Muscle of leg (tissue), 16 donors: ENCODE data around the gene PTN. TPM values are rescaled to one million over a fixed set of nuclear protein-coding genes. Genes with fewer than 3 reads are reported as not detected.

Experiments
- DNase-seq: peaks from one replicate; pipeline ENCODE4 v3.0.0; 2013
- H3K27ac ChIP-seq: one replicate; pipeline ENCODE4 v1.5.1; 2013; ENCODE audit warnings: mild to moderate bottlenecking, low read length, control low read depth
- H3K27me3 ChIP-seq: one replicate; pipeline ENCODE4 v1.6.1; 2013; ENCODE audit warnings: low read length; ENCODE audit not compliant: control insufficient read depth, insufficient read depth
- H3K36me3 ChIP-seq: one replicate; pipeline ENCODE4 v1.6.1; 2013; ENCODE audit warnings: low read length; ENCODE audit not compliant: control insufficient read depth, insufficient read depth
- H3K4me1 ChIP-seq: one replicate; pipeline ENCODE4 v1.6.1; 2013; ENCODE audit warnings: low read length; ENCODE audit not compliant: control insufficient read depth, insufficient read depth
- H3K4me3 ChIP-seq: one replicate; pipeline ENCODE4 v1.5.1; 2013; ENCODE audit warnings: low read length, control low read depth
- H3K9me3 ChIP-seq: replicated peaks from 2 replicates; pipeline ENCODE4 v1.6.1; 2013; ENCODE audit warnings: low read depth, low read length; ENCODE audit not compliant: control insufficient read depth
- WGBS: methylation state at CpG from one replicate; pipeline ENCODE4 v1.1.5; 2013; ENCODE audit warnings: missing lambda C conversion rate; ENCODE audit not compliant: insufficient coverage; 5-methylcytosine and 5-hydroxymethylcytosine counted together
- long read RNA-seq, 11 donors: transcript quantifications; one replicate each; lab custom pipeline, GENCODE V29; 2026
- polyA plus RNA-seq, 8 donors: library from polyadenylated mRNA; unstranded; fragments of 120-200 nt; gene quantifications; one replicate each; pipeline versions ENCODE4 v1.2.1 to v1.2.3, GENCODE V29; 2013; ENCODE audit warnings: inconsistent platforms in 1 of 8, low replicate concordance in 1 of 8; ENCODE audit not compliant: insufficient read length in 8 of 8, insufficient read depth in 1 of 8
- total RNA-seq: library from RNA; stranded (reverse); fragments of 120-200 nt; gene quantifications from one replicate; pipeline ENCODE4 v1.2.4, GENCODE V29; 2013

The PTN gene, protein sequence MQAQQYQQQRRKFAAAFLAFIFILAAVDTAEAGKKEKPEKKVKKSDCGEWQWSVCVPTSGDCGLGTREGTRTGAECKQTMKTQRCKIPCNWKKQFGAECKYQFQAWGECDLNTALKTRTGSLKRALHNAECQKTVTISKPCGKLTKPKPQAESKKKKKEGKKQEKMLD
- total RNA-seq: 73.8 TPM
- 100 to 1,000 TPM in 4 of 8 donors, 10 to 100 TPM in 4; 61.2 to 189 (median 101) TPM for polyA plus RNA-seq
- long read RNA-seq, donor 1, transcript PTN-201 (5 exons, 1,614 nt): major isoform, 18 of 18 reads
- long read RNA-seq, donor 1, partial matches to known transcripts: 0 of 18 reads
- long read RNA-seq, donor 1, other reads (novel, unspliced or antisense): 0 of 18 reads
- long read RNA-seq, donor 2, partial matches to known transcripts: 0 of 2 reads
- long read RNA-seq, donor 2, other reads (novel, unspliced or antisense): 0 of 2 reads
- long read RNA-seq, donor 3, transcript PTN-201 (5 exons, 1,614 nt): major isoform, 15 of 20 reads
- long read RNA-seq, donor 3, partial matches to known transcripts: 5 of 20 reads
- long read RNA-seq, donor 3, other reads (novel, unspliced or antisense): 0 of 20 reads
- long read RNA-seq, donor 4, transcript PTN-201 (5 exons, 1,614 nt): major isoform, 31 of 59 reads
- long read RNA-seq, donor 4, partial matches to known transcripts: 27 of 59 reads
- long read RNA-seq, donor 4, other reads (novel, unspliced or antisense): 0 of 59 reads
- long read RNA-seq, donor 5, transcript PTN-201 (5 exons, 1,614 nt): major isoform, 131 of 245 reads
- long read RNA-seq, donor 5, partial matches to known transcripts: 90 of 245 reads
- long read RNA-seq, donor 5, other reads (novel, unspliced or antisense): 22 of 245 reads
- long read RNA-seq, donor 6, transcript PTN-201 (5 exons, 1,614 nt): major isoform, 39 of 93 reads
- long read RNA-seq, donor 6, partial matches to known transcripts: 54 of 93 reads
- long read RNA-seq, donor 6, other reads (novel, unspliced or antisense): 0 of 93 reads
- long read RNA-seq, donor 7, transcript PTN-201 (5 exons, 1,614 nt): major isoform, 72 of 168 reads
- long read RNA-seq, donor 7, partial matches to known transcripts: 79 of 168 reads
- long read RNA-seq, donor 7, other reads (novel, unspliced or antisense): 17 of 168 reads
- long read RNA-seq, donor 8, transcript PTN-201 (5 exons, 1,614 nt): major isoform, 30 of 135 reads
- long read RNA-seq, donor 8, partial matches to known transcripts: 105 of 135 reads
- long read RNA-seq, donor 8, other reads (novel, unspliced or antisense): 0 of 135 reads
- long read RNA-seq, donor 9, transcript PTN-201 (5 exons, 1,614 nt): major isoform, 34 of 78 reads
- long read RNA-seq, donor 9, partial matches to known transcripts: 44 of 78 reads
- long read RNA-seq, donor 9, other reads (novel, unspliced or antisense): 0 of 78 reads
- long read RNA-seq, donor 10, transcript PTN-201 (5 exons, 1,614 nt): major isoform, 40 of 99 reads
- long read RNA-seq, donor 10, partial matches to known transcripts: 59 of 99 reads
- long read RNA-seq, donor 10, other reads (novel, unspliced or antisense): 0 of 99 reads
- long read RNA-seq, donor 11, transcript PTN-201 (5 exons, 1,614 nt): major isoform, 39 of 90 reads
- long read RNA-seq, donor 11, partial matches to known transcripts: 45 of 90 reads
- long read RNA-seq, donor 11, other reads (novel, unspliced or antisense): 6 of 90 reads

DNA sequence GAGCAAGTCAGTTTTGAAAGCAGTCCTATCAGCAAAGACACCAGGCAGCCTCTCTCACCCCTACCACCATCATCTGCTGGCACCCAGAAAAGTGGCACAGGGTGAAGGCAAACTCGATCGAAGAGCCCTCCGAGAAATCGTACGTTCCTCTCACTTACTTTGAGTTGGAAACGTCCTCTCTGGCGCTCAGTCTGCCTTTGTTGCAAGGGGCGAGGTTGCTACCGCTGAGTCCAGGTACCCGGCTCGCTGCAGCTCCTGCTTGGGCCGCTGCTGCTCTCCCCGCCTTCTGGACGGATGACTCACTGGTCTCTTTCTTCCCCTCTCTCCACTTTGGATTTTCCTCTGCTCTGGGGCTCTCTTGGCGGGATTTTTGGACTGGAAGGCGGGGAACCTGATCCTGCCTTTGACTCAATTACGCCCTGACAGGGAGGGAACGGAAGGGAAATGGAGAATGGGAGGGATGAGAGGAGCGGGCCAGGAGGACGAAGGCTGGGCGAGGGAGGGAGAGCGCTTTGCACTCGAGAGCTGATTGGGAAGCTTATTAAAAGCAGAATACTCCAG lies at the start of gene PTN:
TSS of gene PTN (minus strand) at position 453 of the 561 bp plus-strand sequence. CDS start 88,760 bp downstream, outside the sequence.
- Histone ChIP-seq H3K27me3 (peaks cover 5% of the 10 kb centered on the region), H3K4me1 (peaks cover 10% of the 10 kb centered on the region), H3K9me3 (peaks cover 3% of the 10 kb centered on the region), H3K36me3 (no peaks in the 10 kb centered on the region), H3K4me3 (peak within 1 kb of the TSS; percentile 67), H3K27ac (peak within 1 kb of the TSS; percentile 76)
- peak; percentile 96 for DNase-seq
- under 1% methylated on average over 16 of the region's 23 CpGs for WGBS

DNA sequence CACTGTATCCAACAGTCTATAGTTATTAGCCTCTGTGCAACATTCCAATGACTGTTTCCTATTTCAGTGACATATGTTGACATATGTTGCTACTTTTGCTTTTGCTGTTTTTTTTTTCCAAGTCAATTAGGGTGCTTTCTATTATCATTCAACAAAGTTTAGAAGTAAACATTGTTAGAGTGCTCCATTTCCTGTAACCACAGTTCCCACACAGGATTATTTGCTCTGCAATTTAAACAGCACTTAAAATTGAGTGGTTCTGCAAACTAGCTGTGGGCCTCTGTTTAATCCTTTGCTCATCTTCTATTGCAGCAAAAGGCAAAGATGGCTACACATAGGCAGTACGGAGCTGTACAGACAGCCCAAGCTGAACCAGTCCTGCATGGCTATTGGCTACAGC lies 46.5 kb upstream of the PTN start:
- Histone ChIP-seq H3K27me3 (no peaks in the 10 kb centered on the region), H3K4me1 (no peaks in the 10 kb centered on the region), H3K9me3 (no peaks in the 10 kb centered on the region), H3K4me3 (no peak overlapping the region), H3K27ac (no peak overlapping the region), H3K36me3 (no peaks in the 10 kb centered on the region)
- no peak for DNase-seq
- WGBS: 100% methylated on average over 1 of the region's 1 CpG

DNA sequence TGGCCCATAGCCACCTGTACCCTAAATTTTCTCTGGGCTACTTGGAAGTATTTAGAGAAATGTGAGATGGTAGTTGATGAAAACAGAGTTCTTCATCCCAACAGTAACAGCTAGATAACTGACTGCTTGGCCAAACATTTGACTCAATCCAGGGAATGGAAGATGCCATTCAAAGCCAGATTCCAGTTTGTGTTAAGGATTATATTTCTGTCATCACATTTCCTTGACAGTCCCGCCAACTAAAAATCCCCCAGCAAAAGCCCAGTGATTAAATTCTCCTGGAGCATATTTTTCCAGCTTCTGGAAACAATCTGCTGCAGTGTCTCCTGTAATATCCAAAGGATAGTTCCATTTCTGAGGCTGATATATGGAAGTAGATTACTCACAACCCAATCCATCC lies 45.4 kb upstream of the PTN start:
- Histone ChIP-seq H3K4me3 (no peak overlapping the region), H3K9me3 (no peaks in the 10 kb centered on the region), H3K27me3 (no peaks in the 10 kb centered on the region), H3K36me3 (no peaks in the 10 kb centered on the region), H3K4me1 (no peaks in the 10 kb centered on the region), H3K27ac (no peak overlapping the region)
- WGBS: no CpG with 5 or more reads among the region's 1 CpG
- DNase-seq: peak; percentile 77

DNA sequence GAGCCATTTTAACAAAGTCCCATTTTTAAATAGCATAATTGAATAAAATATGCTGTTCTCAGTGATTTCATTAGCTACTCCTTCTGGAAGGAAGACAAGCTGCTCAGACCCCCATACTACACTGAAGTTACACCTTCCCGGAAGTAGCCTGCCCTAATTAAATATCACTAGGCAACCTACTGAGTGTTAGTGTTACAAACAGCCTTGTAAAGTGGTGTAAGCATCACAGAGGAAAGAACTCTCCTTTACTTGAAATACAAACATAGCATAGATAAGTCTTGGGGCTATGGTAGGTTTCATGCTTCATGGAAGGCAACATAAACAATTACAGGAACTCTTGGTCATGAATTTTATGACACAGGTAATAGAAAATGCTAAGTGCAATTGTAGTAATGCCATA lies 43.4 kb upstream of the PTN start:
- no peaks in the 10 kb centered on the region for H3K9me3 ChIP-seq
- WGBS: no CpG with 5 or more reads among the region's 1 CpG
- no peaks in the 10 kb centered on the region for H3K4me1 ChIP-seq
- H3K27ac ChIP-seq: no peak overlapping the region
- no peaks in the 10 kb centered on the region for H3K36me3 ChIP-seq
- no peak overlapping the region for H3K4me3 ChIP-seq
- no peaks in the 10 kb centered on the region for H3K27me3 ChIP-seq
- no peak for DNase-seq

DNA sequence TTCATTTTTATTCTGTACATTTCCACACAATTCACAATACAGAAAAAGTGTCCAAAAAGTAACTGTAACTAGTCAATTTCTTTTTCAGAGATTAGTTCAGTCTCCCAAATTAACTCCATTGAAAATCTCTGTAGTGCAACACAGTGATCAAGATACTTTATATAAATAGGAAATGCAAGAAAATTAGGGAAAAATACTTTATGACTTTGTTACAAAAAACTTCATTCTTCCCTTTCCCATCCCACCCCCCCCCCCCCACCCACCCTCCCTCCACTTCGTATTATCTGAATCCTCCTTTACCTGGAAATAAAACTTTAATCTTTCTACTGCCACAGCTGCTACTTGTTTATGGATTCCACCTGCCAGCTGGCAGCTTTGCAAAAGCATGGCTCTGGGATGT lies 37.5 kb upstream of the PTN start:
- DNase-seq: no peak

DNA sequence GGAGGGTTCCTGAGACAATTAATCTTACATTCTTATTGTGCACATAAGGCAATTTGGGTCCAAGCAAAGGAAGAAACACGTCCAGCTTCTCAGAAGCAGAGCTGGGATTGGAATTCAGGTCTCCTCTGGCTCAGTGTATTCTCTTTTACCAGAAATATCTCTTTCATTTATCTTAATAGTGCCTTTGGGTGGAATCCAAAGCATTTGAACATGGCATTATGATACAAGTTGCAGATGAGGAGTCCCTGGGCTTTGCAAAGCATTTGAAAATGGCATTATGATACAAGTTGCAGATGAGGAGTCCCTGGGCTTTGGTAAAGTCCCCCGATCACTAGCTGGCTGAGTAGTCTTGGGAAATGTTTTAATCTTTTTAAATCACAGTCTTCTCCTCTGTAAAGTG lies 30.0 kb upstream of the PTN start:
- Histone ChIP-seq H3K27me3 (no peaks in the 10 kb centered on the region), H3K27ac (no peak overlapping the region), H3K9me3 (no peaks in the 10 kb centered on the region), H3K4me1 (no peaks in the 10 kb centered on the region), H3K4me3 (no peak overlapping the region), H3K36me3 (no peaks in the 10 kb centered on the region)
- WGBS: no CpG with 5 or more reads among the region's 2 CpGs
- no peak for DNase-seq

More for the DNA sequence above, 37.5 kb upstream of the PTN start:
- Histone ChIP-seq H3K4me1 (no peaks in the 10 kb centered on the region), H3K27me3 (no peaks in the 10 kb centered on the region), H3K36me3 (no peaks in the 10 kb centered on the region), H3K4me3 (no peak overlapping the region), H3K9me3 (no peaks in the 10 kb centered on the region), H3K27ac (no peak overlapping the region)
- no CpG with 5 or more reads among the region's 1 CpG for WGBS

DNA sequence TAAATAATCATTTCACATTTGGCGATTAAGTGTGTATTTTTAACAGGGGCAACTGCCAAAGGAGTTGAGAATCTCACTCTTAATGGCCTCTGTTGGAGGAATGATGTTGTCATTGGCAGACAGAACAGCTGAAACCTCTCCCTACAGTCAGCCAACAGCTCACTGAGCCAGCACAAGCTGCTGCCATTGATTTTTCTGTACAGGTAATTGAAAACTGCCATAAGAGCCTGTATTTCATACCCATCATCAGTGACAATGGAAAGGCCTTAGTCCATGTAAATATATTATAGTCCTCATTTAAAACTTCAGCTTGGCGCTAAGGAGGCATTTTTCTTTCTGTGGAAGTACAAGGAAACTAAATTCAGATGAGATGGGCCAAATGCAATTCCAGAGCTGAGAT lies 28.1 kb upstream of the PTN start:
- Histone ChIP-seq H3K4me3 (no peak overlapping the region), H3K9me3 (no peaks in the 10 kb centered on the region), H3K4me1 (no peaks in the 10 kb centered on the region), H3K27ac (no peak overlapping the region), H3K27me3 (no peaks in the 10 kb centered on the region), H3K36me3 (no peaks in the 10 kb centered on the region)
- DNase-seq: peak; percentile 87
- no CpG with 5 or more reads among the region's 2 CpGs for WGBS

DNA sequence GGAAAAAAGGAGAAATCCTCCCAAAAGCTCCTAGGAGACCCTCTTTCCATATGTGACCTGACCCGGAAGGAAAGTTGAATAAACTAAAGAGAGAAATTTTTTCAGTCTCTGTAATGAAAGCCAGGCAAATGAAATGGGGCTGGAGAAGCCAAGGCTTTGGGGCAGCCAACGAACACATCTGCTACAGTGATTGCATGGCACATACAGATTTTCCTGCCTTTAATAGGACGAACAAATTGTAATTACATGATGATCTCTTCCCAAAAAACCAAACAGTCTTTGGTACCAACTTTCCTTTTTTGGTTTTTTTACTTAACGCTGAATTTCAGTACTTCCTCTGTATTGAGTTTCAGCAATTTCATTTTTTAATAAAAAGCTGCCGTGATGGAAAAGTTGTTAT lies 23.5 kb upstream of the PTN start:
- Histone ChIP-seq H3K4me3 (no peak overlapping the region), H3K36me3 (no peaks in the 10 kb centered on the region), H3K27me3 (no peaks in the 10 kb centered on the region), H3K27ac (no peak overlapping the region), H3K4me1 (no peaks in the 10 kb centered on the region), H3K9me3 (peaks cover 9% of the 10 kb centered on the region)
- DNase-seq: peak; percentile 80
- 50% methylated on average over 1 of the region's 5 CpGs for WGBS

DNA sequence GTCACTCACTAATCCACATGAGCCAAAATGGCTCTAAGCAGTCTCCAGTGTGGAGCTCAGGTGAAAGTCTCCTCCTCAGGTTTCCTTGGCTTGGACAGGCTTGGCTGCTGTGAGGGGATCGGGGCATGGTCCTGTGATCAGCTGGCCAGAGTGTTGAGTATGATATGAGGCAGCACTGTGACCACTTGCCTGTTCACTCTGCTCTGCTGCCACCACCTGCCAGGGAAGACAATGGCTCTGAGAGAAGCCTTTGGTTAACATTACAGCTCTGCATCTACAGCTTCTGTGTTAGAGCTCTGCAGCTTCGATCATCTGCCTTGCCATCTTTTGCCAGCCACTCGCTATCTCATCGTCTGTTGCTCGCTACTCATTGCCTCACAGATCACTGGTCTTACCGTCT lies 20.1 kb upstream of the PTN start:
- Histone ChIP-seq H3K4me3 (no peak overlapping the region), H3K27me3 (no peaks in the 10 kb centered on the region), H3K9me3 (peaks cover 31% of the 10 kb centered on the region), H3K36me3 (no peaks in the 10 kb centered on the region), H3K4me1 (no peaks in the 10 kb centered on the region), H3K27ac (no peak overlapping the region)
- WGBS: 90% methylated on average over 6 of the region's 6 CpGs
- DNase-seq: no peak
